Colonic mucosa (tissue), 4 donors: ENCODE data around the gene SYTL1. TPM values are rescaled to one million over a fixed set of nuclear protein-coding genes. Genes with fewer than 3 reads are reported as not detected.

Experiments
- DNase-seq: peaks from one replicate; pipeline ENCODE4 v3.0.0-alpha.2; 2020
- H3K27ac ChIP-seq: fragments of 200-600 bp; one replicate; pipeline ENCODE4 v1.8.0; 2021
- H3K27me3 ChIP-seq: fragments of 200-600 bp; one replicate; pipeline ENCODE4 v1.8.0; 2021
- H3K36me3 ChIP-seq: fragments of 200-600 bp; one replicate; pipeline ENCODE4 v1.8.0; 2021
- H3K4me1 ChIP-seq: fragments of 200-600 bp; one replicate; pipeline ENCODE4 v1.8.0; 2021; ENCODE audit warnings: mild to moderate bottlenecking
- H3K4me3 ChIP-seq: fragments of 200-600 bp; one replicate; pipeline ENCODE4 v1.8.0; 2021
- H3K9ac ChIP-seq, 2 donors: one replicate each; pipeline ENCODE4 v1.7.0; 2013; ENCODE audit warnings: control low read depth in 2 of 2, low read depth in 2 of 2, low read length in 2 of 2
- H3K9me3 ChIP-seq: fragments of 200-600 bp; one replicate; pipeline ENCODE4 v1.8.0; 2021
- CTCF ChIP-seq: fragments of 200-600 bp; IDR thresholded peaks from one replicate; pipeline ENCODE4 v1.8.0; 2022; ENCODE audit warnings: antibody characterized with exemption, mild to moderate bottlenecking
- intact Hi-C: fragments of 100-400 bp; cut with DNase I; formaldehyde crosslinking; loops from one replicate; pipeline ENCODE4 v1.14.1; 2022
- total RNA-seq, 2 donors: library from RNA; stranded (reverse); fragmentation: NEBNext Ultra II Directional in 1 of 2; extraction: Animal tissue kit (Norgen Biotek cat#: 25700) in 1 of 2; gene quantifications; one replicate each; pipeline ENCODE4 v1.2.1, GENCODE V29; 2021
- donor health status: healthy.
- donor health status: DM: no; HTN: no; CAD: no.
- donor health status: DM: no; HTN: no; CAD: no.

The SYTL1 gene
- total RNA-seq, 2 donors from 2014 or later, result 15.6 to 17.4 TPM

- no peaks in the 10 kb centered on the region for H3K4me1 ChIP-seq
- peak; percentile 83 for DNase-seq
- peak overlapping the region; percentile 42 for H3K27ac ChIP-seq
- H3K9me3 ChIP-seq, result no peaks in the 10 kb centered on the region
- no peaks in the 10 kb centered on the region for H3K27me3 ChIP-seq
- no peak overlapping the region for H3K4me3 ChIP-seq
- H3K9ac ChIP-seq, result peak overlapping the region in 1 of 2 donors; percentile 68
- no peaks in the 10 kb centered on the region for H3K36me3 ChIP-seq
- TF ChIP-seq CTCF, result peak; percentile 54
- intact Hi-C loops, result loop anchor here (5.0 kb wide), 1 partner anchor 205 kb away; no protein-coding TSS in a partner anchor
Observed at GRCh38 chr1:27402349-27402754, 60.5 kb downstream of the SYTL1 start.

- H3K4me3 ChIP-seq, result no peak overlapping the region
- no peak for TF ChIP-seq CTCF
- peak; percentile 53 for DNase-seq
- H3K9me3 ChIP-seq, result no peaks in the 10 kb centered on the region
- H3K27ac ChIP-seq, result peak overlapping the region; percentile 42
- H3K4me1 ChIP-seq, result no peaks in the 10 kb centered on the region
- intact Hi-C loops, result loop anchor here (5.0 kb wide), 1 partner anchor 204 kb away; no protein-coding TSS in a partner anchor
- peak overlapping the region; percentile 44 to 68 for H3K9ac ChIP-seq
- H3K27me3 ChIP-seq, result no peaks in the 10 kb centered on the region
- no peaks in the 10 kb centered on the region for H3K36me3 ChIP-seq
Observed at GRCh38 chr1:27403065-27403726, 61.4 kb downstream of the SYTL1 start.

Other genes with a start within 250 kb of the SYTL1 start
- gene SLC9A1, start 186.9 kb upstream of the SYTL1 start, total RNA-seq, result 10 to 100 TPM; 63.6 to 99.6 TPM
- 10 to 100 TPM; 31.2 to 39.3 TPM for gene WDTC1, start 107.4 kb upstream of the SYTL1 start, total RNA-seq
- gene TMEM222, start 19.9 kb upstream of the SYTL1 start, total RNA-seq, result 10 to 100 TPM; 28.6 to 35.4 TPM
- 10 to 100 TPM; 21.7 to 41.0 TPM for gene MAP3K6, start 24.9 kb downstream of the SYTL1 start, total RNA-seq
- gene FCN3, start 32.8 kb downstream of the SYTL1 start, total RNA-seq, result 1 to 10 TPM in 1 of 2 donors, under 1 TPM in 1; 0.42 to 1.5 TPM
- gene CD164L2, start 41.3 kb downstream of the SYTL1 start, total RNA-seq, result 1 to 10 TPM in 1 of 2 donors, under 1 TPM in 1; 0.69 to 1.7 TPM
- under 1 TPM; 0.32 to 0.49 TPM for gene GPR3, start 50.6 kb downstream of the SYTL1 start, total RNA-seq
- gene WASF2, start 148.1 kb downstream of the SYTL1 start, total RNA-seq, result 100 to 1,000 TPM; 120 to 168 TPM